Measurements from ENCODE around the gene ADORA1.

DNA sequence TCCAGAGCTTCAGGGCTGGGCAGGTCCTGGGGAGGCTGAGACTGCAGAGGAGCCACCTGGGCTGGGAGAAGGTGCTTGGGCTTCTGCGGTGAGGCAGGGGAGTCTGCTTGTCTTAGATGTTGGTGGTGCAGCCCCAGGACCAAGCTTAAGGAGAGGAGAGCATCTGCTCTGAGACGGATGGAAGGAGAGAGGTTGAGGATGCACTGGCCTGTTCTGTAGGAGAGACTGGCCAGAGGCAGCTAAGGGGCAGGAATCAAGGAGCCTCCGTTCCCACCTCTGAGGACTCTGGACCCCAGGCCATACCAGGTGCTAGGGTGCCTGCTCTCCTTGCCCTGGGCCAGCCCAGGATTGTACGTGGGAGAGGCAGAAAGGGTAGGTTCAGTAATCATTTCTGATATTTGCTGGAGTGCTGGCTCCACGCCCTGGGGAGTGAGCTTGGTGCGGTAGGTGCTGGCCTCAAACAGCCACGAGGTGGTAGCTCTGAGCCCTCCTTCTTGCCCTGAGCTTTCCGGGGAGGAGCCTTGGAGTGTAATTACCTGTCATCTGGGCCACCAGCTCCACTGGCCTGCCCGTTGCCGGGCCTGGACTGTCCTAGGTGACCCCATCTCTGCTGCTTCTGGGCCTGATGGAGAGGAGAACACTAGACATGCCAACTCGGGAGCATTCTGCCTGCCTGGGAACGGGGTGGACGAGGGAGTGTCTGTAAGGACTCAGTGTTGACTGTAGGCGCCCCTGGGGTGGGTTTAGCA, 38.8 kb downstream of the ADORA1 start:
- TF ChIP-seq, protein P1, sequence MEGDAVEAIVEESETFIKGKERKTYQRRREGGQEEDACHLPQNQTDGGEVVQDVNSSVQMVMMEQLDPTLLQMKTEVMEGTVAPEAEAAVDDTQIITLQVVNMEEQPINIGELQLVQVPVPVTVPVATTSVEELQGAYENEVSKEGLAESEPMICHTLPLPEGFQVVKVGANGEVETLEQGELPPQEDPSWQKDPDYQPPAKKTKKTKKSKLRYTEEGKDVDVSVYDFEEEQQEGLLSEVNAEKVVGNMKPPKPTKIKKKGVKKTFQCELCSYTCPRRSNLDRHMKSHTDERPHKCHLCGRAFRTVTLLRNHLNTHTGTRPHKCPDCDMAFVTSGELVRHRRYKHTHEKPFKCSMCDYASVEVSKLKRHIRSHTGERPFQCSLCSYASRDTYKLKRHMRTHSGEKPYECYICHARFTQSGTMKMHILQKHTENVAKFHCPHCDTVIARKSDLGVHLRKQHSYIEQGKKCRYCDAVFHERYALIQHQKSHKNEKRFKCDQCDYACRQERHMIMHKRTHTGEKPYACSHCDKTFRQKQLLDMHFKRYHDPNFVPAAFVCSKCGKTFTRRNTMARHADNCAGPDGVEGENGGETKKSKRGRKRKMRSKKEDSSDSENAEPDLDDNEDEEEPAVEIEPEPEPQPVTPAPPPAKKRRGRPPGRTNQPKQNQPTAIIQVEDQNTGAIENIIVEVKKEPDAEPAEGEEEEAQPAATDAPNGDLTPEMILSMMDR (conservative IDR thresholded peaks at IDR 0.05 in 1 of 2, IDR thresholded peaks at IDR 0.05 in 1 of 2; ENCODE audit: extremely low read depth in 1 of 2, insufficient read depth in 1 of 2, low read depth in 1 of 2, low read length in 2 of 2) = no peak
- TF ChIP-seq EZH2 (IDR thresholded peaks at IDR 0.05; ENCODE audit: borderline replicate concordance, low read length) = no peak
